Hepatocyte (in vitro differentiated cells): ENCODE data around the gene TRABD2A. TPM values are rescaled to one million over a fixed set of nuclear protein-coding genes. Genes with fewer than 3 reads are reported as not detected.

Source experiments
- DNase-seq: peaks from one replicate; pipeline ENCODE4 v3.0.0-alpha.2; 2016; ENCODE audit warnings: low spot score
- H2AFZ ChIP-seq: fragments of 200-600 bp; sonication (generic); 2 replicates; pipeline ENCODE4 v1.6.0; 2016; ENCODE audit warnings: antibody characterized with exemption, mild to moderate bottlenecking
- H3K27ac ChIP-seq: fragments of 200-600 bp; sonication (generic); 2 replicates; pipeline ENCODE4 v1.5.1; 2016; ENCODE audit warnings: mild to moderate bottlenecking
- H3K27me3 ChIP-seq: fragments of 200-600 bp; sonication (generic); 2 replicates; pipeline ENCODE4 v1.6.1; 2016
- H3K36me3 ChIP-seq: fragments of 200-600 bp; sonication (generic); replicated peaks from 2 replicates; pipeline ENCODE4 v1.5.1; 2016; ENCODE audit warnings: low read depth; ENCODE audit not compliant: insufficient read depth
- H3K4me1 ChIP-seq: fragments of 200-600 bp; sonication (generic); 2 replicates; pipeline ENCODE4 v1.5.1; 2016; ENCODE audit warnings: mild to moderate bottlenecking, moderate library complexity; ENCODE audit not compliant: insufficient read depth
- H3K4me2 ChIP-seq: fragments of 200-600 bp; sonication (generic); 2 replicates; pipeline ENCODE4 v1.6.0; 2016
- H3K4me3 ChIP-seq: fragments of 200-600 bp; sonication (generic); 2 replicates; pipeline ENCODE4 v1.5.1; 2016; ENCODE audit warnings: mild to moderate bottlenecking
- H3K79me2 ChIP-seq: fragments of 200-600 bp; sonication (generic); 2 replicates; pipeline ENCODE4 v1.6.0; 2017; ENCODE audit warnings: mild to moderate bottlenecking
- H3K9me2 ChIP-seq: fragments of 200-600 bp; sonication (generic); replicated peaks from 2 replicates; pipeline ENCODE4 v1.6.0; 2017; ENCODE audit warnings: mild to moderate bottlenecking; ENCODE audit not compliant: insufficient read depth
- H3K9me3 ChIP-seq: fragments of 200-600 bp; sonication (generic); 2 replicates; pipeline ENCODE4 v1.5.1; 2016; ENCODE audit warnings: low read depth, mild to moderate bottlenecking
- H4K20me1 ChIP-seq: fragments of 200-600 bp; sonication (generic); 2 replicates; pipeline ENCODE4 v1.6.0; 2016; ENCODE audit warnings: mild to moderate bottlenecking; ENCODE audit not compliant: insufficient read depth, poor library complexity, severe bottlenecking
- CTCF ChIP-seq: fragments of 200-600 bp; sonication (generic); IDR thresholded peaks from 2 replicates; pipeline ENCODE4 v1.5.1; 2016; ENCODE audit warnings: antibody characterized with exemption, mild to moderate bottlenecking; ENCODE audit not compliant: poor library complexity
- EZH2 ChIP-seq: fragments of 200-600 bp; sonication (generic); IDR thresholded peaks from 2 replicates; pipeline ENCODE4 v1.6.1; 2016; ENCODE audit warnings: antibody characterized with exemption, mild to moderate bottlenecking, borderline replicate concordance
- EZH2phosphoT487 ChIP-seq: fragments of 200-600 bp; sonication (generic); IDR thresholded peaks from one replicate; pipeline ENCODE4 v1.6.1; 2018; ENCODE audit warnings: antibody characterized with exemption, mild to moderate bottlenecking, low read depth, moderate library complexity; ENCODE audit not compliant: unreplicated experiment, severe bottlenecking
- WGBS: methylation state at CpG from one replicate; pipeline ENCODE4 v1.1.6; 2016; ENCODE audit warnings: low lambda C conversion rate; ENCODE audit errors: missing lambda C conversion rate; 5-methylcytosine and 5-hydroxymethylcytosine counted together
- polyA plus RNA-seq: library from polyadenylated mRNA; unstranded; fragments of >200 nt; fragmentation: Nextera tagmentation; extraction: Ambion mirVana; gene quantifications from 2 replicates; pipeline ENCODE4 v1.2.1, GENCODE V29; 2016
- total RNA-seq: library from RNA; depleted of rRNA; stranded (reverse); fragments of >200 nt; gene quantifications from 2 replicates; pipeline ENCODE4 v1.2.3, GENCODE V29; 2014

TRABD2A gene
- total and polyA plus RNA-seq, 2 experiments from 2014 or later, result 2.2 to 2.9 TPM

DNA sequence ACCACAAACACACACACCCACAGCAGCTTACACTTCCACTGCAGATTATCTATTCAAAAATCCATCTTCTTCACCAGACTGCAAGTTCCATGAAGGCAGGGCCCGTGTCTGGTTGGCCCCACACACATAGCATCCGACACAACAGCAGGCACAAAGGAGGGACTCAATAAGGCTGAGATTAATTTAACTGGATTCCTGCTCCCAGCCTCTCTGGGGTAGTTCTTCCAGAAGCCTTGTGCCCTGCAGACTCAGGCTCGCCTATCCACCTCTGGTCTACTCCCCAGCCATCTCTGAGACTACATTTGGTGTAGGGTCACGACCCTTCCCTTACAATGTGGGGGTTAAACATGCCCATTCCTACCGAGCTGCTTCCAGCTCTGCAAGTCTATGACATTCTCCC is 57.7 kb downstream of the TRABD2A start:
- WGBS, result 76% methylated on average over 5 of the region's 5 CpGs
- no peaks in the 10 kb centered on the region for H3K27me3 ChIP-seq
- H3K9me3 ChIP-seq, result no peaks in the 10 kb centered on the region
- H3K79me2 ChIP-seq, result no peaks in the 10 kb centered on the region
- H3K9me2 ChIP-seq, result no peaks in the 10 kb centered on the region
- no peak overlapping the region for H3K4me2 ChIP-seq
- H3K4me1 ChIP-seq, result no peaks in the 10 kb centered on the region
- no peaks in the 10 kb centered on the region for H3K36me3 ChIP-seq
- no peak for TF ChIP-seq CTCF
- no peak for TF ChIP-seq EZH2phosphoT487
- no peak for TF ChIP-seq EZH2
- H3K4me3 ChIP-seq, result no peak overlapping the region
- H3K27ac ChIP-seq, result no peak overlapping the region
- no peak overlapping the region for H2AFZ ChIP-seq
- H4K20me1 ChIP-seq, result no peaks in the 10 kb centered on the region
- DNase-seq, result no peak

DNA sequence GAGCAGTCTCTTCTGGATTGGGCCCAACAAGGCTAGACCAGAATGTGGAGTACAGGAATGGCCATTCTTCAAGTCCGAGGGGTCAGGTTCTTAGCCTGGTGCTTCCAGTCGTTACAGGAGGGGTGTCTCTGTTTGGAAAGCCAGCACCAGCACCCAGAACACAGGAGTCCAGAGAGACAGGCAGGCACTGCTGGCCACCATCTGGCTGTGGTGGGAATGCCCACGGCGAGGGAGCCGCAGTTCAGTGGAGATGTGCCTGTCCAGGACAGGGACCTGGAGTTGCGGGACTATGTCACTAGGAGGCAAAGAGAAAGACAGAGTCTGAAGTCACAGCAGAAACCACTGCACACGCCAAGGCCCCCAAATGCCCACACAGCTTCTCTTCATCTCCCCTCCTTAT is 59.1 kb downstream of the TRABD2A start:
- no peak overlapping the region for H3K27ac ChIP-seq
- no peak overlapping the region for H3K4me2 ChIP-seq
- 91% methylated on average over 7 of the region's 7 CpGs for WGBS
- no peaks in the 10 kb centered on the region for H3K79me2 ChIP-seq
- H3K9me3 ChIP-seq, result no peaks in the 10 kb centered on the region
- no peaks in the 10 kb centered on the region for H3K27me3 ChIP-seq
- DNase-seq, result no peak
- no peak for TF ChIP-seq CTCF
- TF ChIP-seq EZH2, result no peak
- no peak for TF ChIP-seq EZH2phosphoT487
- no peaks in the 10 kb centered on the region for H3K9me2 ChIP-seq
- no peaks in the 10 kb centered on the region for H3K36me3 ChIP-seq
- no peak overlapping the region for H3K4me3 ChIP-seq
- H4K20me1 ChIP-seq, result no peaks in the 10 kb centered on the region
- H2AFZ ChIP-seq, result no peak overlapping the region
- no peaks in the 10 kb centered on the region for H3K4me1 ChIP-seq

GRCh38 chr2:84817239-84817655 is 63.6 kb downstream of the TRABD2A start:
- no peak for TF ChIP-seq EZH2
- no peak for TF ChIP-seq EZH2phosphoT487
- TF ChIP-seq CTCF, result no peak
- Histone ChIP-seq H4K20me1 (no peaks in the 10 kb centered on the region), H3K4me3 (no peak overlapping the region), H3K9me3 (no peaks in the 10 kb centered on the region), H2AFZ (no peak overlapping the region), H3K4me1 (no peaks in the 10 kb centered on the region), H3K9me2 (no peaks in the 10 kb centered on the region), H3K4me2 (no peak overlapping the region), H3K27me3 (no peaks in the 10 kb centered on the region), H3K79me2 (no peaks in the 10 kb centered on the region), H3K36me3 (no peaks in the 10 kb centered on the region), H3K27ac (no peak overlapping the region)
- no peak for DNase-seq
- 96% methylated on average over 2 of the region's 2 CpGs for WGBS

DNA sequence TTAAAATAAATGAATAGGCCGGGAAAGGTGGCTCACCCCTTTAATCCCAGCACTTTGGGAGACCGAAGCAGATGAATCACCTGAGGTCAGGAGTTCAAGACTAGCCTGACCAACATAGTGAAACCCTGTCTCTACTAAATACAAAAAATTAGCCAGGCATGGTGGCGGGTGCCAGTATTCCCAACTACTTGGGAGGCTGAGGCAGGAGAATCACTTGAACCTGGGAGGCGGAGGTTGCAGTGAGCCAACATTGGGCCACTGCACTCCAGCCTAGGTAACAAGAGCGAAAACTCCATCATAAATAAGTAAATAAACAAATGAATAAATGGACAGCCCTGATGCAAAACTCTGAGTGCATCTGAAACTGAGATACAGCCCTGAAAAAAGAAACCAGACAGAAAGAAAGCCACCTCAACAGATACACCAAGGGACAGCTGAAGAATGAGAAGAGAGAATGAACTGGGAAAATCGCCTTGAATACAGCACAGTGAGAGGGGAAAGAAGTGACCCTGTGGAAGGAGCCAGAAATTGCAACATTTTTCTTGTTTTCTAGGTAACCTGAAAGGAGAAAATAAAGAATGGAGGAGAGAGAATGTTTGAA is 64.4 kb downstream of the TRABD2A start:
- 93% methylated on average over 6 of the region's 6 CpGs for WGBS

More for the DNA sequence above, 64.4 kb downstream of the TRABD2A start:
- Histone ChIP-seq H3K27me3 (no peaks in the 10 kb centered on the region), H3K36me3 (no peaks in the 10 kb centered on the region), H3K4me2 (no peak overlapping the region), H3K4me1 (no peaks in the 10 kb centered on the region), H3K4me3 (no peak overlapping the region), H4K20me1 (no peaks in the 10 kb centered on the region), H2AFZ (no peak overlapping the region), H3K9me2 (no peaks in the 10 kb centered on the region), H3K9me3 (no peaks in the 10 kb centered on the region), H3K79me2 (no peaks in the 10 kb centered on the region), H3K27ac (no peak overlapping the region)
- TF ChIP-seq EZH2, result no peak
- TF ChIP-seq CTCF, result no peak
- TF ChIP-seq EZH2phosphoT487, result no peak
- no peak for DNase-seq
